HL-60 (cell line): Measurements from ENCODE around the gene GALM.

Experiments
- DNase-seq, 2 experiments: peaks; one replicate each; pipeline ENCODE4 v3.0.0-alpha.2; 2010 to 2020; ENCODE audit warnings: low read depth in 1 of 2, low spot score in 1 of 2
- H3K27ac ChIP-seq: fragments of 250-450 bp; sonication (Bioruptor Pico); replicated peaks from 2 replicates; pipeline ENCODE4 v1.5.1; 2020; ENCODE audit warnings: mild to moderate bottlenecking, moderate library complexity
- H3K27me3 ChIP-seq: fragments of 250-450 bp; sonication (Bioruptor Pico); 2 replicates; pipeline ENCODE4 v1.5.1; 2021; ENCODE audit warnings: mild to moderate bottlenecking, moderate library complexity; ENCODE audit not compliant: insufficient read depth, poor library complexity, severe bottlenecking
- H3K4me3 ChIP-seq: replicated peaks from 2 replicates; pipeline ENCODE4 v1.5.1; 2011; ENCODE audit warnings: mild to moderate bottlenecking, control low read depth, low read length; ENCODE audit not compliant: insufficient read depth
- GABPA ChIP-seq: IDR thresholded peaks from 2 replicates; pipeline ENCODE4 v1.6.1; 2012; ENCODE audit warnings: low read depth
- POLR2AphosphoS5 ChIP-seq: IDR thresholded peaks from 2 replicates; pipeline ENCODE4 v1.6.1; 2012; ENCODE audit warnings: low read depth
- REST ChIP-seq: IDR thresholded peaks from 2 replicates; pipeline ENCODE4 v1.6.1; 2012; ENCODE audit warnings: low read depth; ENCODE audit not compliant: insufficient replicate concordance
- SPI1 ChIP-seq: IDR thresholded peaks from 2 replicates; pipeline ENCODE4 v1.6.1; 2012; ENCODE audit warnings: low read depth, mild to moderate bottlenecking, borderline replicate concordance
- TF ChIP-seq, protein P1 (sequence below): IDR thresholded peaks from one replicate; pipeline ENCODE4 v1.5.1; 2011; ENCODE audit warnings: low read length, control low read depth, inconsistent platforms; ENCODE audit not compliant: insufficient read depth

Gene GALM

GRCh38 chr2:38633895-38634294 lies 32.0 kb upstream of the GALM start:
- no peak for DNase-seq
- no peaks in the 10 kb centered on the region for H3K27me3 ChIP-seq
- TF ChIP-seq GABPA (no peak), REST (no peak), POLR2AphosphoS5 (no peak), SPI1 (no peak)
- TF ChIP-seq, protein P1, sequence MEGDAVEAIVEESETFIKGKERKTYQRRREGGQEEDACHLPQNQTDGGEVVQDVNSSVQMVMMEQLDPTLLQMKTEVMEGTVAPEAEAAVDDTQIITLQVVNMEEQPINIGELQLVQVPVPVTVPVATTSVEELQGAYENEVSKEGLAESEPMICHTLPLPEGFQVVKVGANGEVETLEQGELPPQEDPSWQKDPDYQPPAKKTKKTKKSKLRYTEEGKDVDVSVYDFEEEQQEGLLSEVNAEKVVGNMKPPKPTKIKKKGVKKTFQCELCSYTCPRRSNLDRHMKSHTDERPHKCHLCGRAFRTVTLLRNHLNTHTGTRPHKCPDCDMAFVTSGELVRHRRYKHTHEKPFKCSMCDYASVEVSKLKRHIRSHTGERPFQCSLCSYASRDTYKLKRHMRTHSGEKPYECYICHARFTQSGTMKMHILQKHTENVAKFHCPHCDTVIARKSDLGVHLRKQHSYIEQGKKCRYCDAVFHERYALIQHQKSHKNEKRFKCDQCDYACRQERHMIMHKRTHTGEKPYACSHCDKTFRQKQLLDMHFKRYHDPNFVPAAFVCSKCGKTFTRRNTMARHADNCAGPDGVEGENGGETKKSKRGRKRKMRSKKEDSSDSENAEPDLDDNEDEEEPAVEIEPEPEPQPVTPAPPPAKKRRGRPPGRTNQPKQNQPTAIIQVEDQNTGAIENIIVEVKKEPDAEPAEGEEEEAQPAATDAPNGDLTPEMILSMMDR: no peak
- no peak overlapping the region for H3K27ac ChIP-seq
- no peak overlapping the region for H3K4me3 ChIP-seq

- Histone ChIP-seq H3K4me3 (no peak overlapping the region), H3K27me3 (no peaks in the 10 kb centered on the region), H3K27ac (no peak overlapping the region; the same call in 1 of the 2 replicates)
- TF ChIP-seq GABPA (no peak), REST (no peak), POLR2AphosphoS5 (peak; percentile 31; the same call in 1 of the 2 replicates), SPI1 (peak; percentile 52; the same call in 1 of the 2 replicates)
- TF ChIP-seq, protein P1: no peak
- peak; percentile 51 to 63 for DNase-seq
Observed at GRCh38 chr2:38634684-38635083, 31.2 kb upstream of the GALM start.

GRCh38 chr2:38635139-38635538 lies 30.8 kb upstream of the GALM start:
- TF ChIP-seq REST (no peak), GABPA (no peak), SPI1 (no peak), POLR2AphosphoS5 (no peak)
- TF ChIP-seq, protein P1: no peak
- H3K27ac ChIP-seq: no peak overlapping the region; the same call in 1 of the 2 replicates
- no peak overlapping the region for H3K4me3 ChIP-seq
- no peak for DNase-seq
- H3K27me3 ChIP-seq: no peaks in the 10 kb centered on the region
